Measurements from ENCODE around the gene DQX1.

Gene DQX1

DNA sequence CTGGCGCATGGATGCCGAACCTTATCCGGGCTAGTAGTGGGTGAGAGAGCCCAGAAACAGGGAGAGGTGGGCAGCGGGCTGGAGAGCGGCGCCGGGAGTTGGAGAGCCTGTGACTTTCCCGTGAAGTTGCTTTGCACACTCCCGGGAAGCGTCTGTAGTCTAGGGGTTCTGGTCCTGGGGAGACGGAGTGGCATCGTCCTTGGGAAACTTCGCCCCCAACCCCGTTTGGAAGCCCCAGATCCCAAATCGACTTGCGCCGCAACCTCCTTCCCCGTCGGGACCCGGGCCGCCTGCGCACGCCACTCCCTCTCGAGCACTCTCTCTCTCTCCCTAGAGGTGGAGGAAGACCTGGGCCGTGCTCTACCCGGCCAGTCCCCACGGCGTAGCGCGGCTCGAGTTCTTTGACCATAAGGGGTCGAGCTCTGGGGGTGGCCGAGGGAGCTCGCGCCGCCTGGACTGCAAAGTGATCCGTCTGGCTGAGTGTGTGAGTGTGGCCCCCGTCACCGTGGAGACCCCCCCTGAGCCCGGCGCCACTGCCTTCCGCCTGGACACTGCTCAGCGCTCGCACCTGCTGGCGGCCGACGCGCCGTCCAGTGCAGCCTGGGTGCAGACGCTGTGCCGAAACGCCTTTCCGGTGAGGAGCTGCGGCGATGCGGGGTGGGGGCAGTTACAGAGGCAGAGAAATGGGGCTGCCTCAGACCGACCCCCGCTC is 28.9 kb upstream of the DQX1 start:
- DNase-seq: peak in 1 of 56 donors; percentile 45

GRCh38 chr2:74553892-74554819 is 28.1 kb upstream of the DQX1 start, which contains the start of the genes DOK1 and LOXL3:
Gene DOK1, plus strand, starts transcription at chr2:74554720. Its CDS starts 35 bp downstream, at chr2:74554755.
Gene LOXL3, minus strand, starts transcription at chr2:74553942. Its CDS starts 1,308 bp downstream, at chr2:74552634.
- peak in 51 of 56 donors; percentile 16 to 83 (median 55) for DNase-seq

- DNase-seq: peak in 6 of 56 donors; percentile 16 to 32 (median 24)
Measured at GRCh38 chr2:74552914-74553811, 27.1 kb upstream of the DQX1 start.

DNA sequence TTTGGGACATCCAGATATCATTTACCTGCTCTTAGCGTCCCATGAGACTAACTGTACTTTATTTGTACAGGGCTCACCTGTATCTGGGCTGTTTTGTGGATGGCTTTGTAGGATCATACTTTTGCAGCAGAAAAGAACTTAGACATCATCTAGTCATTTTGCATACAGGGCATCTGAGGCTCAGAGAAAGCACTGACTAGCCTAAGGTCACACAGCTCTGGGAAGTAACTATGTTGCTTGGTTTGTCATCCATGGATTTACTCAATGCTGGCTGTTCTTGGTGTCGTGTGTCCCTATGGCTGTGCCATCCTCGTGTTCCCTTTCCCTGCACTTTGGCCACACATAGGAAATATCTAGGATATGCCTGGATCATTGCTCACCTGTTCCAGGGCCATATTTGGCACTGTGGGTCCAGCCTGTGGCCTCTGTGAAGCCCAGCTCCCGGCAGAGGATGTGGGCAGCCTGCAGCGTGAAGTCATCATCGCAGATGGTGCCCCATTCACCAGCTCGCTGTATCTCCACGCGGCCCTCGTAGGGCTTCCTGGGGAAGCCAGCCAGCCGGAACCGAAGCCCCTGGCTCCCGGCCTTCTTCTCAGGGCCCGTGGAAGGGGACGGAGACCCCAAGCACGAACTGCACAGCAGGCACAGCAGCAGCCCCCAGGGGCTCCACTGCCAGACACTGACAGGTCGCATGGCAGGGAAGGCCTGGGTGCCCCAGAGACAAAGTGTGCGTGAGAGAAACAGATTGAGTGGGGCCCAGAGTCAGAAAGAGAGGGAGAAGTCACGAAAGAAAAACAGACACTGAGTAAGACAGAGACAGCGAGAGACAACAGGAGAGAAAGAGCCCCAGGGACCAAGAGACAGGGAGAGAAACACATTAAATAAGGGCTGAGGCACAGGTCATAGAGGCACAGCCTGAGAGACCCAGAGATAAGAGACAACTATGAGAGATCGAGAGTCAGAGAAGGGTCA is 26.2 kb upstream of the DQX1 start:
- no peak for DNase-seq

DNA sequence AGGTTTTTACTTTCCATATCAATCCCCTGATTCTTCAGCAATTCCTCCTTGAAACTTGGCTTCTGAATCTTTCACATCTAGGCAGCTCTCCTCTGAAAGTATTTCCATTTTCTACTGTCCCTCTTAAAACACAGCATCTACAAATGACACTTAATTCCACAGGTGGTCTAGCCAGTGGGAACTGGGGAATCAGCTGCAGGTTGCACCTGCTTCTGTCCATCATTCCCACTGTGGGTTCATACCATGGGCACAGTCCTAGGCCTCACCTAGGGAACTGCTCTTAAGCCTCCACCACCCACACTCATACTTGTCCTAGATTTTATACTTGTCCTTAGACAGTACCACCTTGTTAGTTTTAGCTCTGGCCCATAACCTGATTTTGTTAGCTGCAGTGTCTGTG is 25.5 kb upstream of the DQX1 start:
- no peak for DNase-seq

DNA sequence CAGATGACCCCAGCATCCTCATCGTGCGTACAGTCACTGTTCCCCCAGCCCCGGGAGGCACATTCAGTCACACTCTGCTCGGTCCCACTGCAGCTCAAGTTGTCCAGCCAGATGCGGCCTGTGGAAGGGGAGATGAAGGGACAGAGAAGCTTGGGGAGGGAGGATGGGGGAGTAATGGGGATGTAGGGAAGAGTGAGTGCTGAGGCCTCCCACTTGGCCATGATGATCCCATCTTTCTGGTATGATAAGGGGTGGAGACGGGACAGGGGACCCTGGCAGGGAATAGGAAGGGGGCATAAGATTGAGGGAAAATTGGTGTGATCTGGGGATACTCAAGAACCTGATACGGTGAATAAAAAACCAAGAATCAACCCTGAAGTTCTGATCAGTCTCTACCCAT is 24.2 kb upstream of the DQX1 start:
- no peak for DNase-seq

- DNase-seq: peak in 1 of 56 donors; percentile 43
Measured at GRCh38 chr2:74548900-74549826, 23.1 kb upstream of the DQX1 start.

DNA sequence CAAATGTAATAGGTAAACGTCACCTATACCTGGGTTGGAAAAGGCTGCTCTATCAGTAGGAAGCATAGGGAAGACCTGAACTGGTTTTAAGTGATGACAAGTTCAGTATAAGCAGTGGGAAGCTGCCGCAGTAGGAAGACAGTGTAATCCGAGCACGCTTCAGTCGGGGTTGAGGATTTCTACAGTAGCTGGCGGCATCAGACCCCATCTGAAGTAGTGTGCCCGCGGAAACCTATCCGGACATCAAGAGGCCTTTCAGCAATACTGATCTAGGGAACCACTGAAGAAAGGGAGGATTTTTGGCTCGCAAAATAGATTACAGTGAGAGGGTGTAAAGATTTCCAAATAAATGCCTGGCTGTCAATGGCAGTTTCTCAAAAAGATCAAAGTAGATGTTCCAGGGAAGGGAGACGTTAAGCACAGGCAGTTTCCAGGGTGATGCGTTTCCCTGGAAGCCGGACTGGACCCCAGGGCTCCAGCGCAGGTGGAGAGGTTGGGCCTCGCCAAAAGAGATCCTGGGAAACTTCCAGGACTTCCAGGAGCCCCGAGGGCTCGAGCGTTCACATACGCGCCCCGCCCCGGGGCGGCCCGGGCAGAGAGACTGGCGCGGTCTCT is 22.4 kb upstream of the DQX1 start:
- DNase-seq: no peak

DNA sequence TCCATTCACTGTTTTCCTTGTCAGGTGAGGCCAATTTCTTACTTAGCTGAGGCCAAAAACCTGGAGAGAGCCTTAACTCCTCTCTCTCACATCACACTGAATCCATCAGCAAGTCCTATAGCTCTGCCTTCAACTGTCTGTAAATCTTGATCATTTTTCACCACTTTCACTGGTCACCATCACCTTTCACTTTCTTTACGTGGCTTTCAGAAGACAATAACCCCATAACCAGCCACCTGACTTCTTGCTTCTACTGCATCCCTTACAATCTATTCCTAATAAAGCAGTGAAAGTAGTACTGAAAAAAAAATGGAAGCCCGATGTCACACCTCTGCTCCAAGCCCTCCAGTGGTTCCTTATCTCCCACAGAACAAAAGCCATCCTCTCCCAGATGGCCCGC is 20.0 kb upstream of the DQX1 start:
- DNase-seq: no peak

- DNase-seq: no peak
Measured at GRCh38 chr2:74544634-74545033, 18.6 kb upstream of the DQX1 start.

- DNase-seq: no peak
Measured at GRCh38 chr2:74542978-74543377, 16.9 kb upstream of the DQX1 start.

DNA sequence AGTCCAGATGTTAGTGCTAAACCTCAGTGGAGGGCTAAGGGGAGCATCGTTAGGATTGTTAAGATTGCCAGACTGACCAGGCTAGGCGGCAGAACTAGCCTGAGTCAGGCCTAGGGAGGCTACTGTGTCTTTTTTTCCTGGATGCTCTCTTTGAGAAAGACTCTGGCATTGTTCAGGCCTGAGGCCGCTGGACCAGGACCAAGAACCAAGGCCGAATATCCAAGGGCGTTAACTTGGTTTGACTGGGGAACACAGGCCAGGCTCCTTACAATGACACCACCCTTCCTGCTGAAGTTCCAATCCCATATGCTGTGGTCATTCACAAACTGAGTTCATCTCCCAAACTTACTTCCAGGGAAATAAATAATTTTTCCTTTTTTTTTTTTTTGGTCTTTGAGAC is 14.3 kb upstream of the DQX1 start:
- DNase-seq: no peak

DNA sequence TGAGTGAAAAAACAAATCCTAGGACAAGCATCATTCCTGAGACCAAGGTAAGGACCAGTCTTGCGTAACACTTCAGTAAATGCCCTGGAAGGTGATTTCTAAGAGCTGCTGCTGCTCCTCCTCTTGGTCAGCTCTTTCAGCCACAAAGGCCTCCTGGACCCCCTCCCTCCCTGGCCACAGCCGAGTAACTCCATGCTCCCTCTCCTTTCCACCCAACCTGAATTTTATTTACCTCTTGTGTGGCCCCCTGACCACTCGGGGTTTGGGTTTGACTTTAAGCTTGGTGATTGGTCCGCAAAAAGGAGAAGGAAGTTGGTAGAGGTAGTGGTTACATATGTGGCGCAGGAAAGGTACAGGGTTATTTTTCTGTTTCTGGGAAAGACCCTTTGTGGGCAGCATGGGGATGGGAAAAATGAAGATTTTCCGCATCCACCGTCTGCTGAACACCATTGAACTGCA is 12.9 kb upstream of the DQX1 start:
- no peak for DNase-seq

DNA sequence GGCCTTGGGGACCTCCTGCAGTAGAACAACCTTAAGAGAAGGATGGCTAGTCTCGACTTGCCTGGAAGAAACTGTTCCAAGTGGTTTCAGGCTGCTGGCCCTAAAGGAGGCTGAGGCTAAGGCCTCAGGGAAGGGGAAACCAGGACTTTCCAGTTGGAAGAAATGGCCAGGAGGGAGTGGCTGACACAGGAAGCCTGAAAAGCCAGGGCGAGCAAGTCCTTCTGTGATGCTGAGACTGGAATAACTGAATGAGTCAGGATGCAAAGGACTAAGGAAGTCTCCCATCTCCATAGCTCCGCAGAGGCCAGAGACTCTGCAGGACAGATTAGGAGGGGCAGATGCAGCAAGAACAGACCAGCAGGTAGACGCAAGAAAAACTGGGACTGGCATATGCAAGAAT is 11.1 kb upstream of the DQX1 start:
- DNase-seq: no peak

GRCh38 chr2:74536166-74536950 is 10.3 kb upstream of the DQX1 start:
- DNase-seq: no peak

GRCh38 chr2:74535440-74535965 is 9.5 kb upstream of the DQX1 start:
- DNase-seq: no peak

DNA sequence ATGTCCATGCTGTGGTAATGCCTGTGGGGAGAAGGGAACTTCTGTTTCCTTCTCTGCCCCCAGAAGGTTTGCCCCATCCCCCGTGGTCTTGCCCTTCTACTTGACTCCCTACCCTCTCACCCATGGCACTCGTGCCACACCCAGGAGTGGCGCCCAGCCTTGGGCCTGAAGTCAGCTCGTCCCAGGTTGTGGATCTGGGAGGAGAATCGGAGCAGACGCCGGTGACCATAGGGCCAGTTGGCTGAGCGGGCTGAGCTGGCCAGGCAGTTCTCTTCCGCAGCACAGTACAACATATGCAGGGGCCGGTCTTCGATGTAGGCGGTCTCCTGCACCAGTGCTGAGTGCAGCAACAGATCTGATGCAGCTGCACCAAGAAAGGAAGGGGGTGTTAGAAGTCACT is 8.4 kb upstream of the DQX1 start:
- no peak for DNase-seq
